ENCODE results near the gene RBMS1. TPM values are rescaled to one million over a fixed set of nuclear protein-coding genes. Genes with fewer than 3 reads are reported as not detected.
"Not testable (repeated sequence)": the region's sequence is repeated elsewhere in the genome, so short reads cannot be mapped to it uniquely, and the experiment has no call there.

The RBMS1 gene
- total RNA-seq, 1 donor from 2014 or later, result 28.4 TPM

DNA sequence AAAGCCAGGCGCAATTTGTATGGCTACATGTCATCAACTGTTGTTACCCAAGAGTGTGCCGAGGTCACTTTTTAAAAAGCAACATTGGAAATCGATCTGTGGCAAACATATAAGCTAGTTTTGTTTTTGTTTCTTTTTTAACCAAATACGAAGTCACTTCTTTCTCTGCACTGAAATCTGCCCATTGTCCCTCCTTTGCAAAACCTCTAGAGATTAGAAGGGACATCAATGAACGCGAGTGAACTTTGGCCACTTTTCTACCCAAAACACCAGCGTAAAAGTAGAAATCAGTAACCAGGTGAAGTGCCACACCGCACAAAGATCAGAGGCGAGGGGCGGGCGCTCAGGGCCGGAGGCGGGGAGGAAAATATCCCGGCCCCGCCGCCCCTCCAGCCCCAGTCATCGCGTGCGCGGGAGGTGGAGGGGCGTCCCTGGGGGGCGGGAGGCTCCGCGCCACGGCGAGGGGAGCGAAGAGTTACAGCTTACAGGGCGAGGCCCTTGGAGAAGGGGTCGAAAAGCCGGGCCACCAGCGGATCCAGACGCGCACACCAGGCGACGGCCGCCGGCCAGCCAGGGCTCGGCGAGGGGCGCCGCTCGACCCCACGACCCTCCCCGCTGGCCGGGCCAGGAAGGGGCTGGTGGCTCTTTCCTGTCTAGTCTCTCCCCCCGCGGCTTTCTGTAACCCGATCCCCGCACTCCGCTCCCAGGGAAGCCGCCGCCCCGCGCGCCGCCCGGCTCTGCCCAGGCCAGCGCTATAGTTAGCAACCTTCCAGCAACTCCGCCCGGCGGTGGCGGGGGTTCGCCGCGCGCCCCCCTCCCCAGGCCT, 993 bp downstream of the RBMS1 start:
- TF ChIP-seq, protein P1, sequence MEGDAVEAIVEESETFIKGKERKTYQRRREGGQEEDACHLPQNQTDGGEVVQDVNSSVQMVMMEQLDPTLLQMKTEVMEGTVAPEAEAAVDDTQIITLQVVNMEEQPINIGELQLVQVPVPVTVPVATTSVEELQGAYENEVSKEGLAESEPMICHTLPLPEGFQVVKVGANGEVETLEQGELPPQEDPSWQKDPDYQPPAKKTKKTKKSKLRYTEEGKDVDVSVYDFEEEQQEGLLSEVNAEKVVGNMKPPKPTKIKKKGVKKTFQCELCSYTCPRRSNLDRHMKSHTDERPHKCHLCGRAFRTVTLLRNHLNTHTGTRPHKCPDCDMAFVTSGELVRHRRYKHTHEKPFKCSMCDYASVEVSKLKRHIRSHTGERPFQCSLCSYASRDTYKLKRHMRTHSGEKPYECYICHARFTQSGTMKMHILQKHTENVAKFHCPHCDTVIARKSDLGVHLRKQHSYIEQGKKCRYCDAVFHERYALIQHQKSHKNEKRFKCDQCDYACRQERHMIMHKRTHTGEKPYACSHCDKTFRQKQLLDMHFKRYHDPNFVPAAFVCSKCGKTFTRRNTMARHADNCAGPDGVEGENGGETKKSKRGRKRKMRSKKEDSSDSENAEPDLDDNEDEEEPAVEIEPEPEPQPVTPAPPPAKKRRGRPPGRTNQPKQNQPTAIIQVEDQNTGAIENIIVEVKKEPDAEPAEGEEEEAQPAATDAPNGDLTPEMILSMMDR (conservative IDR thresholded peaks at IDR 0.05), result no peak
- Mint-ChIP-seq H3K9me3 (no peaks in the 10 kb centered on the region), H3K4me1 (peaks cover 24% of the 10 kb centered on the region), H3K27me3 (ENCODE audit: low read depth) (peaks cover 21% of the 10 kb centered on the region), H3K36me3 (ENCODE audit: low read depth) (no peaks in the 10 kb centered on the region), H3K27ac (ENCODE audit: unreplicated experiment) (peak overlapping the region; percentile 72), H3K4me3 (peak overlapping the region; percentile 89)
- peak; percentile 69 for DNase-seq (ENCODE audit: low read depth, low spot score)

- H3K27me3 Mint-ChIP-seq (ENCODE audit: low read depth), result peaks cover 15% of the 10 kb centered on the region
- DNase-seq (ENCODE audit: low read depth, low spot score), result no peak
- peaks cover 24% of the 10 kb centered on the region for H3K4me1 Mint-ChIP-seq
- peak overlapping the region; percentile 17 for H3K27ac Mint-ChIP-seq (ENCODE audit: unreplicated experiment)
- H3K4me3 Mint-ChIP-seq, result peak overlapping the region; percentile 89
- no peaks in the 10 kb centered on the region for H3K9me3 Mint-ChIP-seq
- H3K36me3 Mint-ChIP-seq (ENCODE audit: low read depth), result no peaks in the 10 kb centered on the region
- TF ChIP-seq, protein P1 (conservative IDR thresholded peaks at IDR 0.05), result no peak
These were observed 1.7 kb downstream of the RBMS1 start for GRCh38 chr2:160491911-160492371.

GRCh38 chr2:160490733-160491685, 2.6 kb downstream of the RBMS1 start:
- H3K27ac Mint-ChIP-seq (ENCODE audit: unreplicated experiment), result no peak overlapping the region
- H3K4me1 Mint-ChIP-seq, result peaks cover 24% of the 10 kb centered on the region
- H3K36me3 Mint-ChIP-seq (ENCODE audit: low read depth), result no peaks in the 10 kb centered on the region
- H3K27me3 Mint-ChIP-seq (ENCODE audit: low read depth), result peaks cover 13% of the 10 kb centered on the region
- TF ChIP-seq, protein P1 (conservative IDR thresholded peaks at IDR 0.05), result no peak
- no peaks in the 10 kb centered on the region for H3K9me3 Mint-ChIP-seq
- peak overlapping the region; percentile 89 for H3K4me3 Mint-ChIP-seq
- no peak for DNase-seq (ENCODE audit: low read depth, low spot score)

- H3K4me3 Mint-ChIP-seq, result no peak overlapping the region
- H3K27ac Mint-ChIP-seq (ENCODE audit: unreplicated experiment), result no peak overlapping the region
- TF ChIP-seq, protein P1 (conservative IDR thresholded peaks at IDR 0.05), result no peak
- peaks cover 18% of the 10 kb centered on the region for H3K4me1 Mint-ChIP-seq
- no peaks in the 10 kb centered on the region for H3K9me3 Mint-ChIP-seq
- no peaks in the 10 kb centered on the region for H3K36me3 Mint-ChIP-seq (ENCODE audit: low read depth)
- no peak for DNase-seq (ENCODE audit: low read depth, low spot score)
- H3K27me3 Mint-ChIP-seq (ENCODE audit: low read depth), result peaks cover 3% of the 10 kb centered on the region
These were observed 4.5 kb downstream of the RBMS1 start for GRCh38 chr2:160489111-160489510.

DNA sequence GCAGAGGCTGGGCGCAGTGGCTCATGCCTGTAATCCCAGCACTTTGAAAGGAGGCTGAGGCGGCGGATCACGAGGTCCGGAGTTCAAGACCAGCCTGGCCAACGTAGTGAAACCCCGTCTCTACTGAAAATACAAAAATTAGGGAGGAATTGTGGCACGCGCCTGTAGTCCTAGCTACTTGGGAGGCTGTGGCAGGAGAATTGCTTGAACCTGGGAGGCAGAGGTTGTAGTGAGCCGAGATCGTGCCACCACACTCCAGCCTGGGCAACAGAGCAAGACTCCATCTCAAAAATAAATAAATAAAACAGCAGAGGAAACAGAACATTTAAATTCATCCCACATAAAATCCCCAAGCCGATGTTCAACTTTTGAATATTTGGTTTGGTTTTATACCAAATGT, 5.3 kb downstream of the RBMS1 start:
- H3K27ac Mint-ChIP-seq (ENCODE audit: unreplicated experiment); H3K4me3 Mint-ChIP-seq; DNase-seq (ENCODE audit: low read depth, low spot score); H3K27me3 Mint-ChIP-seq (ENCODE audit: low read depth); H3K9me3 Mint-ChIP-seq; H3K36me3 Mint-ChIP-seq (ENCODE audit: low read depth): not testable (repeated sequence)
- peaks cover 18% of the 10 kb centered on the region for H3K4me1 Mint-ChIP-seq
